Omental fat pad (tissue), 4 donors: ENCODE measurements around the gene IFT43. TPM values are rescaled to one million over a fixed set of nuclear protein-coding genes. Genes with fewer than 3 reads are reported as not detected.

Source experiments
- ATAC-seq: fragments of 150-250 bp; one replicate; pipeline ENCODE4 v1.9.1; 2016; ENCODE audit warnings: mild to moderate bottlenecking, moderate library complexity; ENCODE audit not compliant: low FRiP score
- DNase-seq: peaks from one replicate; pipeline ENCODE4 v3.0.0-alpha.2; 2019; ENCODE audit warnings: low spot score
- CTCF ChIP-seq, 3 donors: fragments of 450-650 bp; IDR thresholded peaks; one replicate each; pipeline ENCODE4 v1.5.1; 2016 to 2017; ENCODE audit warnings: antibody characterized with exemption in 3 of 3, mild to moderate bottlenecking in 3 of 3, moderate library complexity in 2 of 3
- total RNA-seq, 4 donors: library from RNA; depleted of rRNA; stranded (reverse); fragments of >200 nt; gene quantifications; one replicate each; pipeline ENCODE4 v1.1.0, GENCODE V29; 2016

Gene IFT43
- total RNA-seq, 4 donors from 2014 or later = 28.7 to 38.8 (median 32.4) TPM

DNA sequence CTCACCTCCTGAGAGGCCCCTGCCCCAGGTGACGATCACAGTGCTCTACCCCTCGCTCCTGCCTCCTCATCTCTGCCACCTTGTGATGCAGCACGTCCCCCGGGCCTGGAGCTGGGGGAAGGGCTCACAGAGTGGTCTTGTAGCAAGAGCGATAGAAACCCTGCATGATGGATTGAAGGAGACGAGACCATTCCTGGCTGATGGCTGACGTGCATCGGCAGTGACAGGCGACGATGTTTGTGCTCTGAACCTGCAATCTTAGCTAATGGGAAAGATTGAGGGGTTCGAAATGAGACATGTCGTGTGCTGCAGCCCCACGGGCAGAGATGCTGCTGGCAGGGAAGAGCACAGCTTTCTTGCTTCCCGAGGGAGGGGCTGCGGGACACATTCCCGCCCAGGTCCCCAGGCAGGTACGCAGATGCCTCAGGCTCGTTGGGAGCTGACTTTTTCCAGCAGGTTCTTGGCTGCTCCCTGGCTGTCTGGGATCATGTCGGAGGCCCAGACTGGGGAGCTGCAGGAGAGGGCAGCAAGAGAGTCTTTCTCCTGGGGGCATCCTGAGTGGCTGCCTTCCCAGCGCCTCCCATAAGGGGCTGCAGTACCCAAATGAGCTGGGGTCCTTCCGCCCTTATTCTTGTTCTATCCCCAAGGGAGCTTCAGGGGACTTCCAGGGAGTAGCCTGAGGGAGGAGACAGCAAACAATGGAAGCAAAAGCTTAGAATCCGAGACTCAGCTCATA, 127.5 kb downstream of the IFT43 start:
- ATAC-seq (no peak), DNase-seq (no peak)
- TF ChIP-seq CTCF (IDR thresholded peaks at IDR 0.05) = no peak

DNA sequence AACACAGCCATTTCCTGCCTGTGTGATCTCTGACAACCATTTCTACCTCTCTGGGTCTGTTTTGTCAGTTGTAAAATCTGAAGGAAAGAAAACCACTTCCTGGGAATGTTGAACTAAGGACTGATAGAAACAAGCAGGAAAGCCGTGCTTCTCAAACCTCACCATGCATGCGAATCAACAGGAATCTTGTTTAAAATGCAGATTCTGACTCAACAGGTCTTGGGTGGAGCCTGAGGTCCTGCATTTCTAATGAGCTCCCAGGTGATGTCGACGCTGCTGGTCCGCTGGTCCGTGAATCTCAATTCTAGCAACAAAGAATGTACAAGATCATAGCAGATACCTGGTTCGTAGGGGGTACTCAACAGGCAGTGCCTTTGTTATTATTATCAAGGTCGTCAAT, 128.1 kb downstream of the IFT43 start:
- DNase-seq = no peak
- ATAC-seq = no peak
- no peak for TF ChIP-seq CTCF (IDR thresholded peaks at IDR 0.05)

GRCh38 chr14:76115010-76115422, 129.5 kb downstream of the IFT43 start:
- TF ChIP-seq CTCF (IDR thresholded peaks at IDR 0.05) = no peak
- DNase-seq = no peak
- no peak for ATAC-seq

- ATAC-seq = no peak
- DNase-seq = no peak
- TF ChIP-seq CTCF (IDR thresholded peaks at IDR 0.05) = no peak
Observed at GRCh38 chr14:76117789-76118484, 132.4 kb downstream of the IFT43 start.

DNA sequence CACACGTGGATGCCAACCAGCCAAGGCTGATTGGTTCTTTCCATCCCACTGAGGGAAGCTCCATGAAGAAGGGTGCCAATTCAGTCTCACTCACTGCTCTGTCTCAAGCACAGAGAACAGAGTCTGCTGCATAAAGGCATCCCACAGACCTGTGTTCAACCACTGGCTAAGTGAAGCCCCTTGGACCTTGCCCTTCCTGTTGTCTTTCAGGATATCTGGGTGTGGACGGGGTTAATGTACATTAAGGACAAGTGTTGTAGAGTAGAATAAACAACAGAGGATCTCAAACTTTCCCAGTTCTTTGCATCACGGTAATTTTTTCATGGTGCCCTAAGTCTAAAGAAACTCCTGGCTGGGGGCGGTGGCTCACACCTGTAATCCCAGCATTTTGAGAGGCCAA, 133.0 kb downstream of the IFT43 start:
- DNase-seq = no peak
- no peak for TF ChIP-seq CTCF (IDR thresholded peaks at IDR 0.05)

GRCh38 chr14:76121089-76121748, 135.7 kb downstream of the IFT43 start:
- no peak for TF ChIP-seq CTCF (IDR thresholded peaks at IDR 0.05)
- ATAC-seq (no peak), DNase-seq (no peak)

More for the DNA sequence above, 133.0 kb downstream of the IFT43 start:
- ATAC-seq = no peak
